Daoy (cell line): ENCODE measurements around the gene FARSB. TPM values are rescaled to one million over a fixed set of nuclear protein-coding genes. Genes with fewer than 3 reads are reported as not detected.

Experiments
- DNase-seq: peaks from one replicate; pipeline ENCODE4 v3.0.0-alpha.2; 2015; ENCODE audit warnings: low read depth
- total RNA-seq: library from RNA; depleted of rRNA; stranded (reverse); fragments of >200 nt; shearing (Covaris generic); gene quantifications from 2 replicates; pipeline ENCODE4 v1.2.3, GENCODE V29; 2014; rRNA removed

Gene FARSB
- total RNA-seq, 1 experiment from 2014 or later: 38.9 TPM

- DNase-seq: no peak
These were observed 106.9 kb downstream of the FARSB start for GRCh38 chr2:222548992-222549391.

GRCh38 chr2:222547083-222547482 lies 108.8 kb downstream of the FARSB start:
- no peak for DNase-seq

- DNase-seq: no peak
These were observed 109.8 kb downstream of the FARSB start for GRCh38 chr2:222545823-222546795.

- no peak for DNase-seq
These were observed 111.2 kb downstream of the FARSB start for GRCh38 chr2:222544661-222545060.

- DNase-seq: no peak
These were observed 117.4 kb downstream of the FARSB start for GRCh38 chr2:222538535-222538934.

GRCh38 chr2:222535477-222535876 lies 120.4 kb downstream of the FARSB start:
- DNase-seq: no peak

DNA sequence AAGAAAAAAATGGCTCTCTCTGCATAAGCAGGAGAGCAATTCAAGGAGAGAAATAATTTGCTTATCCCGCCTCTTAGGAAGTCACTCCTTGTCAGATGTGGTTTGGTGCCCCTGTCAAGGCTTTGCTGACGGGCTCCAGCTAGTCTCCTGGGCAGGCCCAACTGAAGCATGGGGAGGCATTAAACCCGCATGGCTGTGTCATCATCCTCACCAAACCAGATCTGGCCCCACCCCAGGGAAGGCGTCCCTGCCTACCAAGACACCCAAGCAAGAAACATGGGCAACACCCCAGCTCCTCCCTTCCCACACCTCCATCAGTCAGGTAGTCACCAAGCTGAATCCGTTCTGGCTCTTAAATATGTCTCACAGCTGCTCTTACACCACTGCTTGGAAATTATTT lies 123.6 kb downstream of the FARSB start:
- DNase-seq: no peak

DNA sequence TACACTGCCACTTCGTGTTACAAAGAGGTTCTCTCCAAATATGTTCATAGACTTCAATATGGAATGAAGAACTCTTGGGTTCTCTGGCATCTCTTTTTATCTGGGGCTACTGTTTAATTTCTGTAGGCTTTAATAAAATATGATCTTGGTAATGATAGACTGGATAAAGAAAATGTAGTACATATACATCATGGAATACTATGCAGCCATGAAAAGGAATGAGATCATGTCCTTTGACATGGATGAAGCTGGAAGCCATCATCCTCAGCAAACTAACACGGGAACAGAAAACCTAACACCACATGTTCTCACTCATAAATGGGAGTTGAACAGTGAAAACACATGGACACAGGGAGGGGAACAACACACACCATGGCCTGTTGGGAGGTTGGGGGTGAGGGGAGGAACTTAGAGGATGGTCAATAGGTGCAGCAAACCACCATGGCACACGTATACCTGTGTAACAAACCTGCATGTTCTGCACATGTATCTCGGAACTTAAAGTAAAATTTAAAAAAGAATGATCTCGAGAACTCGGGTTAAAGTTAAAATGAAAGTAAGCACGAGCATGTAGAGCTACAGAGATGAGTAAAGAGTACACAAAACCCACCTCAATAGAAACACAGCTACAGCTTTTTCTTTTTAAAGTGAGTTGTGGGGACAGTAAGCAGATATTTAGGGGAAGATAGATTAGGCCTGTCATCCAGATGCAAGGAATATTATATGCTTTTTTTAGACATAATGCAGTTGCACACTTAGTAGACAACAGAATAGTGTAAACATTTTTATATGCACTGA lies 129.2 kb downstream of the FARSB start:
- DNase-seq: no peak

GRCh38 chr2:222525811-222526210 lies 130.1 kb downstream of the FARSB start:
- no peak for DNase-seq

GRCh38 chr2:222523783-222524544 lies 131.9 kb downstream of the FARSB start:
- DNase-seq: no peak

DNA sequence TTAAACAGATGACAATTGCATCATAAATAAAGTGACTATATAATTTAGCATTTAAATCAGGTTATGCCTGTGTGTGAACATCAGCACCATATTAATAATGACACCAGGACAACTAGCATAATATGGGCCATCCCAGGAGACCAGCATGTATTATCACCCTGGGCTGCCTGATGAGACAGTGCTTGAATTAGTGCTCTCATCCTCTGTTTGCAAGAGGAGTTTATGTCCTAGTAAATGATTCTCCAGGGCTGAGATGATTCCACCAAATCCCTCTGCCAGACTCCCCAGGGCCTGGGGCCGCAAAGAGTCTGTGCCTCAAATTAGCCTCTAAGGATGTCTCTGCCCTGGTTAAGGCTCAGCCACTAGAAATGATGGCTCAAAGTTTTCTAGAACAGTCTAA lies 133.8 kb downstream of the FARSB start:
- no peak for DNase-seq

GRCh38 chr2:222521099-222521498 lies 134.8 kb downstream of the FARSB start:
- no peak for DNase-seq

Other genes starting within 250 kb of the FARSB start
- gene SGPP2, start 231.5 kb downstream of the FARSB start, total RNA-seq: 0.74 and 0.92 TPM in 2 replicates
- not detected in 2 replicates for gene MOGAT1, start 15.6 kb upstream of the FARSB start, total RNA-seq
- 62.9 and 76.2 TPM in 2 replicates for gene ACSL3, start 204.9 kb upstream of the FARSB start, total RNA-seq